ENCODE measurements around the gene ACER2.

DNA sequence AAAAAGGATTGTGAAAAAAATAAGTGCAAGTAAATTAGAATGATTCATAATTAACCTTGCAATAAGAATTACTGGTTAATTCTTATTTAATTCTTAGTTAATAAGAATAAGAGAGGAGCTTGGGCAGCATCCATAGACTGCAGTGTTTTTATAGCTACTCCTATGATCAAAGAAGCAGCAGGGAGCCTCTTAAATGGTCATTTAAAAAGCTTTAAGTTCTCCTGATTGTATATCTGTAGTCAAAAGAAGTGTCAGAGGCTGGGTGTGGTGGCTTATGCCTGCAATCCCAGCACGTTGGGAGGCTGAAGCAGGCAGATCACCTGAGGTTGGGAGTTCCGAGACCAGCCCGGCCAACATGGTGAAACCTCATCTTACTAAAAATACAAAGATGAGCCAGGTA lies 14.4 kb downstream of the ACER2 start:
- TF ChIP-seq EZH2phosphoT487 (IDR thresholded peaks at IDR 0.05; ENCODE audit: borderline replicate concordance, low read length): no peak
- no peak for TF ChIP-seq CTCF (IDR thresholded peaks at IDR 0.05; ENCODE audit: low read depth, low read length, poor library complexity, severe bottlenecking)

Measured in DOHH2 (cell line).